M059J (cell line): ENCODE data around the gene SFT2D3. TPM values are rescaled to one million over a fixed set of nuclear protein-coding genes. Genes with fewer than 3 reads are reported as not detected.
A peak's percentile ranks its signal among the peaks of the same experiment; 100 is the strongest.

ENCODE experiments used
- DNase-seq: peaks from one replicate; pipeline ENCODE4 v3.0.0-alpha.2; 2012; ENCODE audit warnings: low read depth
- total RNA-seq: library from RNA; depleted of rRNA; stranded (reverse); fragments of >200 nt; shearing (Covaris generic); gene quantifications from 2 replicates; pipeline ENCODE4 v1.2.3, GENCODE V29; 2014; rRNA removed

SFT2D3 gene
- total RNA-seq, 1 experiment from 2014 or later: 5.6 TPM

- DNase-seq: no peak
Observed at GRCh38 chr2:127740665-127741288, 39.5 kb downstream of the SFT2D3 start.

GRCh38 chr2:127743477-127744026 lies 42.3 kb downstream of the SFT2D3 start:
- DNase-seq: no peak

GRCh38 chr2:127747621-127748020 lies 46.3 kb downstream of the SFT2D3 start:
- DNase-seq: no peak

- peak; percentile 63 for DNase-seq
Observed at GRCh38 chr2:127749537-127749936, 48.2 kb downstream of the SFT2D3 start.

GRCh38 chr2:127753374-127753773 lies 52.1 kb downstream of the SFT2D3 start:
- no peak for DNase-seq

GRCh38 chr2:127754186-127754585 lies 52.9 kb downstream of the SFT2D3 start:
- DNase-seq: no peak

Other genes with a start within 250 kb of the SFT2D3 start
- gene IWS1, start 175.0 kb upstream of the SFT2D3 start, total RNA-seq: 31.8 and 43.4 TPM in 2 replicates
- gene MYO7B, start 165.8 kb upstream of the SFT2D3 start, total RNA-seq: 5.8 and 10.9 TPM in 2 replicates
- 0.07 TPM in 1 of 2 replicates, not detected in the other for gene GPR17, start 55.3 kb upstream of the SFT2D3 start, total RNA-seq
- gene LIMS2, start 26.0 kb upstream of the SFT2D3 start, total RNA-seq: 0.30 and 2.0 TPM in 2 replicates
- gene WDR33, start 109.7 kb downstream of the SFT2D3 start, total RNA-seq: 13.6 and 26.4 TPM in 2 replicates
- 18.7 and 22.3 TPM in 2 replicates for gene POLR2D, start 156.7 kb downstream of the SFT2D3 start, total RNA-seq
- gene AMMECR1L, start 184.5 kb downstream of the SFT2D3 start, total RNA-seq: 5.9 and 10.5 TPM in 2 replicates